Pancreas (tissue), 10 donors: ENCODE data around the gene ATP1A1. TPM values are rescaled to one million over a fixed set of nuclear protein-coding genes. Genes with fewer than 3 reads are reported as not detected.
A peak's percentile ranks its signal among the peaks of the same experiment; 100 is the strongest.

Experiments
- ATAC-seq, 4 donors: fragments of 200-7000 bp; cut with Tn5 transposase; one replicate each; pipeline versions ENCODE4 v1.8.0 to v1.9.1; 2020; ENCODE audit warnings: mild to moderate bottlenecking in 4 of 4, moderate library complexity in 4 of 4
- DNase-seq, 6 donors: peaks; one replicate each; pipeline ENCODE4 v3.0.0-alpha.2; 2020
- FAIRE-seq: peaks from 2 replicates; lab custom pipeline; 2012; peaks lifted over from hg19 to GRCh38; lab: Jason Lieb, UNC
- H3K27ac ChIP-seq, 4 donors: fragments of 200-600 bp; sonication (generic); 1 replicate in 3 of 4; 2 replicates in 1 of 4; pipeline versions ENCODE4 v1.5.0 to v1.8.0; 2020
- H3K27me3 ChIP-seq, 4 donors: fragments of 200-600 bp; one replicate each; pipeline ENCODE4 v1.8.0; 2021
- H3K36me3 ChIP-seq, 3 donors: fragments of 200-600 bp; sonication (generic) in 1 of 3; one replicate each; pipeline versions ENCODE4 v1.5.0 to v1.8.0; 2020 to 2021
- H3K4me1 ChIP-seq, 3 donors: fragments of 200-600 bp; one replicate each; pipeline ENCODE4 v1.8.0; 2021
- H3K4me3 ChIP-seq, 4 donors: fragments of 200-600 bp; sonication (generic) in 2 of 4; one replicate each; pipeline versions ENCODE4 v1.5.0 to v1.8.0; 2020 to 2021
- H3K9me3 ChIP-seq, 4 donors: fragments of 200-600 bp; one replicate each; pipeline ENCODE4 v1.8.0; 2021
- CTCF ChIP-seq, 4 donors: fragments of 200-600 bp; sonication (generic) in 3 of 4; IDR thresholded peaks; one replicate each; pipeline versions ENCODE4 v1.5.0 to v1.8.0; 2021; ENCODE audit warnings: antibody characterized with exemption in 4 of 4
- WGBS, 2 donors: extraction: QIAGEN DNeasy Blood & Tissue Kit; methylation state at CpG; one replicate each; pipeline ENCODE4 v1.1.7; 2013; 5-methylcytosine and 5-hydroxymethylcytosine counted together
- intact Hi-C, 3 donors: fragments of 100-400 bp; cut with DNase I; formaldehyde crosslinking; loops; one replicate each; pipeline versions ENCODE4 v1.11.1 to v1.14.2; 2022
- polyA plus RNA-seq, 2 donors: library from polyadenylated mRNA; stranded (reverse); fragments of 200-250 nt; gene quantifications; one replicate each; pipeline ENCODE4 v1.2.3, GENCODE V29; 2013
- total RNA-seq, 6 donors: library from RNA; stranded (reverse); fragmentation: NEBNext Ultra II Directional in 4 of 6; extraction: Animal tissue kit (Norgen Biotek cat#: 25700) in 4 of 6; gene quantifications; one replicate each; pipeline versions ENCODE4 v1.2.1 to v1.2.4, GENCODE V29; 2021 to 2023
- donor health status: healthy with polysubstance abuse.
- donor health status: DM: no; HTN: no; CAD: no; lungs with moderate emphysema.
- donor health status: DM: no; HTN: no; CAD: no.
- donor health status: control.
- donor health status: control.
- donor health status: Bipolar disorder and iron deficiency.
- donor health status: DM: yes; HTN: yes; CAD: no.
- donor health status: DM: no; HTN: no; CAD: no.
- donor health status: DM: no; HTN: no; CAD: no.
- donor health status: DM: yes; HTN: yes; CAD: no.

ATP1A1 gene
- total and polyA plus RNA-seq, 8 donors = 226 to 735 (median 490) TPM

GRCh38 chr1:116390195-116390594 lies 17.2 kb downstream of the ATP1A1 start:
- Histone ChIP-seq H3K4me1 (peaks cover 9 to 39% (median 33%) of the 10 kb centered on the region in 3 donors), H3K36me3 (peaks cover 5 to 99% (median 71%) of the 10 kb centered on the region in 3 donors), H3K9me3 (no peaks in the 10 kb centered on the region), H3K27me3 (no peaks in the 10 kb centered on the region), H3K4me3 (no peak overlapping the region), H3K27ac (no peak overlapping the region)
- ATAC-seq (no peak), FAIRE-seq (no peak), DNase-seq (no peak)
- no peak for TF ChIP-seq CTCF (IDR thresholded peaks at IDR 0.05)
- intact Hi-C loops = no loop called here
- whole genome bisulfite sequencing, 2 donors = 73 to 80% methylated on average over 5 of the region's 5 CpGs

DNA sequence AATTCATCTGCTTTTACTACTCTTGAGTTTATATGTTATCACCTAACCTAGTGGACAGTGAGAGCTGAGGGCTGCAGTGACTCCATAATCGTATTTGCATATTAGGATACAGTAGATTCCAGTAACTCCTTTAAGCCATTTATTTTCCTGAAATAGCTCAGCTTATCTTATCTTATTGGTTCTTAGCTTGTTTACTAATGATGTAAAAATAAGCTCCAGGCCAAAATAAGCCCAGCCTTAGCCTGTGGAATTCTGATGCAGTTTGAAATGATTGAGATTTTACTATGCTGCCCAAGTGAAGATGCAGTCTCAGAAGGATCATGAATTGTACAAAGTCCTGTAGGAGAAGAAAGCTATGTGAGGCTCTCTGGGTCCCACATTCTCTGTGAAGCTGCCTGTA lies 18.1 kb downstream of the ATP1A1 start:
- ATAC-seq = peak in 2 of 4 donors; percentile 8 to 34
- Histone ChIP-seq H3K4me1 (peaks cover 9 to 37% (median 29%) of the 10 kb centered on the region in 3 donors), H3K9me3 (no peaks in the 10 kb centered on the region), H3K4me3 (no peak overlapping the region), H3K27me3 (no peaks in the 10 kb centered on the region), H3K27ac (peak overlapping the region in 1 of 4 donors; percentile 26), H3K36me3 (peaks cover 11 to 100% (median 74%) of the 10 kb centered on the region in 3 donors)
- TF ChIP-seq CTCF (IDR thresholded peaks at IDR 0.05) = no peak
- WGBS, 2 donors = 19 to 24% methylated on average over 1 of the region's 1 CpG
- FAIRE-seq = no peak
- DNase-seq = no peak
- intact Hi-C loops = no loop called here

DNA sequence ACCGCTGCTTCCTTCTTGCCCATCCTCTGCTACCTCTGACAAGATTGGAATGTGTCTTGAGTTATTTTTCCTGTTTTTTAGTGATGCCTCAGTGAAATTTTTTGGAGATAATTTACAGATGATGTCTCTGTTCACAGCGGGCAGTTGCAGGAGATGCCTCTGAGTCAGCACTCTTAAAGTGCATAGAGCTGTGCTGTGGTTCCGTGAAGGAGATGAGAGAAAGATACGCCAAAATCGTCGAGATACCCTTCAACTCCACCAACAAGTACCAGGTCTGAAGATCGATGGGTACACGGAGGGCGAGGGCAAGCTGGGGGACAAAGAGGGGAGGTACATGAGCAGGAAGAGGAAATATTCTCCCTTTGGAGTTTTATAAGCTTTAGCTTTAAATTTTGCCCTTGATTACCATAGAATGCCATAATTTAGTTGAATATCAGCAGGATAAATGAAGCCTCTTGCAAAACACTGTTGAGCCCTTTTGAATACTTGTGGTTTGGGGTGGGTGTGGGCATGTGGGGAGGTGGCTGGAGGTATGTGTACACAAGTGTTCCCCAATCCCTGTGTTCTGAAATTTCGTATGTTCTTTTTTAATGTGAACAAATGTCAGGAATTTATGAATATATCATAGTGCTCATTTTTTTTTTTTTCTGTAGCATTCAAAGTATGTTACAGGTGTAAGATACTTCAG lies 19.8 kb downstream of the ATP1A1 start:
- no peak overlapping the region for H3K4me3 ChIP-seq
- no peak for FAIRE-seq
- peak overlapping the region in 1 of 4 donors; percentile 18 for H3K27ac ChIP-seq
- no peak for DNase-seq
- H3K27me3 ChIP-seq = no peaks in the 10 kb centered on the region
- ATAC-seq = no peak
- WGBS, 2 donors = 85 to 86% methylated on average over 10 of the region's 10 CpGs
- H3K36me3 ChIP-seq = peaks cover 21 to 100% (median 85%) of the 10 kb centered on the region in 3 donors
- intact Hi-C loops = no loop called here
- peaks cover 9 to 26% (median 25%) of the 10 kb centered on the region in 3 donors for H3K4me1 ChIP-seq
- TF ChIP-seq CTCF (IDR thresholded peaks at IDR 0.05) = no peak
- no peaks in the 10 kb centered on the region for H3K9me3 ChIP-seq

- peak overlapping the region in 1 of 4 donors; percentile 18 for H3K27ac ChIP-seq
- peaks cover 9 to 23% (median 20%) of the 10 kb centered on the region in 3 donors for H3K4me1 ChIP-seq
- intact Hi-C loops = no loop called here
- no peak for TF ChIP-seq CTCF (IDR thresholded peaks at IDR 0.05)
- FAIRE-seq (no peak), DNase-seq (no peak), ATAC-seq (no peak)
- no peaks in the 10 kb centered on the region for H3K27me3 ChIP-seq
- H3K36me3 ChIP-seq = peaks cover 21 to 100% (median 88%) of the 10 kb centered on the region in 3 donors
- no peaks in the 10 kb centered on the region for H3K9me3 ChIP-seq
- H3K4me3 ChIP-seq = no peak overlapping the region
- 14 to 26% methylated on average over 2 of the region's 2 CpGs for WGBS, 2 donors
Measured at GRCh38 chr1:116393792-116394191, 20.7 kb downstream of the ATP1A1 start.

GRCh38 chr1:116394270-116394669 lies 21.2 kb downstream of the ATP1A1 start:
- no peaks in the 10 kb centered on the region for H3K9me3 ChIP-seq
- H3K4me1 ChIP-seq = peaks cover 9 to 21% (median 16%) of the 10 kb centered on the region in 3 donors
- TF ChIP-seq CTCF (IDR thresholded peaks at IDR 0.05) = no peak
- no peak overlapping the region for H3K4me3 ChIP-seq
- ATAC-seq (no peak), FAIRE-seq (no peak), DNase-seq (no peak)
- 76 to 79% methylated on average over 4 of the region's 4 CpGs for WGBS, 2 donors
- intact Hi-C loops = no loop called here
- peaks cover 21 to 100% (median 88%) of the 10 kb centered on the region in 3 donors for H3K36me3 ChIP-seq
- no peaks in the 10 kb centered on the region for H3K27me3 ChIP-seq
- no peak overlapping the region for H3K27ac ChIP-seq
